ENCODE results near the gene FBXL5. TPM values are rescaled to one million over a fixed set of nuclear protein-coding genes. Genes with fewer than 3 reads are reported as not detected.

Gene FBXL5
- total and polyA plus RNA-seq, 9 of the 15 experiments (the other 6 are each of a cell fraction or from before 2014, with no cell fraction given) = 6.0 to 35.2 (median 22.1) TPM

DNA sequence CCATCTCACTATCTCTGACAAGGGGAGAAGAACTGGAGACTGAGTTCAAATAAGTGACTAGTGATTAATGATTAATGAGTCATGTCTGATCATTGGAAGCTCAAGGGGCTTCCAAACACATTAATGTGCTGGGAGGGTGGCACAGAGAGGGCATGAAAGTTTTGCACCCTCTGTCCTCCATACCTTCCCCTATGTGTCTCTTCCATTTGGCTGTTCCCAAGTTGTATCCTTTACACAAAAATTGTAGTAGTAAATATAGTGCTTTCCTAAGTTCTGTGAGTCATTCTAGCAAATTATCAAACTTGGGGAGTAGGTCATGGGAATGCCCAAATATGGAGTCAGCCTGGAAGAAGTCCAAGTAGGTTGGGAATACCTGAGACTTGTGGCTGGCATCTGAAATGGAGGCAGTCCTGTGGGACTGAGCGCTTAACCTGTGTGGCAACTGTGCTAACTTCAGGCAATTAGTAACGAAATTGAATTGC, 22.4 kb upstream of the FBXL5 start (continued):
- TF ChIP-seq, protein P1, sequence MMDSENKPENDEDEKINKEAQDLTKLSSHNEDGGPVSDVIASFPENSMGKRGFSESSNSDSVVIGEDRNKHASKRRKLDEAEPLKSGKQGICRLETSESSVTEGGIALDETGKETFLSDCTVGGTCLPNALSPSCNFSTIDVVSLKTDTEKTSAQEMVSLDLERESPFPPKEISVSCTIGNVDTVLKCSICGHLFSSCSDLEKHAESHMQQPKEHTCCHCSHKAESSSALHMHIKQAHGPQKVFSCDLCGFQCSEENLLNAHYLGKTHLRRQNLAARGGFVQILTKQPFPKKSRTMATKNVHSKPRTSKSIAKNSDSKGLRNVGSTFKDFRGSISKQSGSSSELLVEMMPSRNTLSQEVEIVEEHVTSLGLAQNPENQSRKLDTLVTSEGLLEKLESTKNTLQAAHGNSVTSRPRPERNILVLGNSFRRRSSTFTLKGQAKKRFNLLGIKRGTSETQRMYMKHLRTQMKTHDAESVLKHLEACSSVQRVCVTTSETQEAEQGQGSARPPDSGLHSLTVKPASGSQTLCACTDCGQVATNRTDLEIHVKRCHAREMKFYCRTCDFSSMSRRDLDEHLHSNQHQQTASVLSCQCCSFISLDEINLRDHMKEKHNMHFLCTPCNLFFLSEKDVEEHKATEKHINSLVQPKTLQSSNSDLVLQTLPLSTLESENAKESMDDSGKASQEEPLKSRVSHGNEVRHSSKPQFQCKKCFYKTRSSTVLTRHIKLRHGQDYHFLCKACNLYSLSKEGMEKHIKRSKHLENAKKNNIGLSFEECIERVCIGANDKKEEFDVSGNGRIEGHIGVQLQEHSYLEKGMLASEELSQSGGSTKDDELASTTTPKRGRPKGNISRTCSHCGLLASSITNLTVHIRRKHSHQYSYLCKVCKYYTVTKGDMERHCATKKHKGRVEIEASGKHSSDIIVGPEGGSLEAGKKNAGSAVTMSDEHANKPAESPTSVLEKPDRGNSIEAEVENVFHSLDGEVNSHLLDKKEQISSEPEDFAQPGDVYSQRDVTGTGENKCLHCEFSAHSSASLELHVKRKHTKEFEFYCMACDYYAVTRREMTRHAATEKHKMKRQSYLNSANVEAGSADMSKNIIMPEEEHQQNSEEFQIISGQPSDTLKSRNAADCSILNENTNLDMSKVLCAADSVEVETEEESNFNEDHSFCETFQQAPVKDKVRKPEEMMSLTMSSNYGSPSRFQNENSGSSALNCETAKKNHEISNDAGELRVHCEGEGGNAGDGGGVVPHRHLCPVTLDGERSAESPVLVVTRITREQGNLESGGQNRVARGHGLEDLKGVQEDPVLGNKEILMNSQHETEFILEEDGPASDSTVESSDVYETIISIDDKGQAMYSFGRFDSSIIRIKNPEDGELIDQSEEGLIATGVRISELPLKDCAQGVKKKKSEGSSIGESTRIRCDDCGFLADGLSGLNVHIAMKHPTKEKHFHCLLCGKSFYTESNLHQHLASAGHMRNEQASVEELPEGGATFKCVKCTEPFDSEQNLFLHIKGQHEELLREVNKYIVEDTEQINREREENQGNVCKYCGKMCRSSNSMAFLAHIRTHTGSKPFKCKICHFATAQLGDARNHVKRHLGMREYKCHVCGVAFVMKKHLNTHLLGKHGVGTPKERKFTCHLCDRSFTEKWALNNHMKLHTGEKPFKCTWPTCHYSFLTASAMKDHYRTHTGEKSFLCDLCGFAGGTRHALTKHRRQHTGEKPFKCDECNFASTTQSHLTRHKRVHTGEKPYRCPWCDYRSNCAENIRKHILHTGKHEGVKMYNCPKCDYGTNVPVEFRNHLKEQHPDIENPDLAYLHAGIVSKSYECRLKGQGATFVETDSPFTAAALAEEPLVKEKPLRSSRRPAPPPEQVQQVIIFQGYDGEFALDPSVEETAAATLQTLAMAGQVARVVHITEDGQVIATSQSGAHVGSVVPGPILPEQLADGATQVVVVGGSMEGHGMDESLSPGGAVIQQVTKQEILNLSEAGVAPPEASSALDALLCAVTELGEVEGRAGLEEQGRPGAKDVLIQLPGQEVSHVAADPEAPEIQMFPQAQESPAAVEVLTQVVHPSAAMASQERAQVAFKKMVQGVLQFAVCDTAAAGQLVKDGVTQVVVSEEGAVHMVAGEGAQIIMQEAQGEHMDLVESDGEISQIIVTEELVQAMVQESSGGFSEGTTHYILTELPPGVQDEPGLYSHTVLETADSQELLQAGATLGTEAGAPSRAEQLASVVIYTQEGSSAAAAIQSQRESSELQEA (IDR thresholded peaks at IDR 0.05; ENCODE audit: low read depth) = no peak
- no peak for TF ChIP-seq PRPF4 (IDR thresholded peaks at IDR 0.05; ENCODE audit: insufficient read depth, low read depth, low read length, poor library complexity, severe bottlenecking)
- no peak for TF ChIP-seq SPI1 (IDR thresholded peaks at IDR 0.05; ENCODE audit: borderline replicate concordance, low read depth, low read length)
- TF ChIP-seq, protein P2, sequence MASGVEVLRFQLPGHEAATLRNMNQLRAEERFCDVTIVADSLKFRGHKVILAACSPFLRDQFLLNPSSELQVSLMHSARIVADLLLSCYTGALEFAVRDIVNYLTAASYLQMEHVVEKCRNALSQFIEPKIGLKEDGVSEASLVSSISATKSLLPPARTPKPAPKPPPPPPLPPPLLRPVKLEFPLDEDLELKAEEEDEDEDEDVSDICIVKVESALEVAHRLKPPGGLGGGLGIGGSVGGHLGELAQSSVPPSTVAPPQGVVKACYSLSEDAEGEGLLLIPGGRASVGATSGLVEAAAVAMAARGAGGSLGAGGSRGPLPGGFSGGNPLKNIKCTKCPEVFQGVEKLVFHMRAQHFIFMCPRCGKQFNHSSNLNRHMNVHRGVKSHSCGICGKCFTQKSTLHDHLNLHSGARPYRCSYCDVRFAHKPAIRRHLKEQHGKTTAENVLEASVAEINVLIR (CRISPR knock-in tag; IDR thresholded peaks at IDR 0.05) = no peak
- TF ChIP-seq, protein P3, sequence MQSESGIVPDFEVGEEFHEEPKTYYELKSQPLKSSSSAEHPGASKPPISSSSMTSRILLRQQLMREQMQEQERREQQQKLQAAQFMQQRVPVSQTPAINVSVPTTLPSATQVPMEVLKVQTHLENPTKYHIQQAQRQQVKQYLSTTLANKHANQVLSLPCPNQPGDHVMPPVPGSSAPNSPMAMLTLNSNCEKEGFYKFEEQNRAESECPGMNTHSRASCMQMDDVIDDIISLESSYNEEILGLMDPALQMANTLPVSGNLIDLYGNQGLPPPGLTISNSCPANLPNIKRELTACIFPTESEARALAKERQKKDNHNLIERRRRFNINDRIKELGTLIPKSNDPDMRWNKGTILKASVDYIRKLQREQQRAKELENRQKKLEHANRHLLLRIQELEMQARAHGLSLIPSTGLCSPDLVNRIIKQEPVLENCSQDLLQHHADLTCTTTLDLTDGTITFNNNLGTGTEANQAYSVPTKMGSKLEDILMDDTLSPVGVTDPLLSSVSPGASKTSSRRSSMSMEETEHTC (IDR thresholded peaks at IDR 0.05) = no peak
- TF ChIP-seq ZNF384 (IDR thresholded peaks at IDR 0.05; ENCODE audit: low read depth, low read length) = no peak
- no peak for TF ChIP-seq ARHGAP35 (IDR thresholded peaks at IDR 0.05; ENCODE audit: partially characterized antibody)
- no peak for TF ChIP-seq LCOR (CRISPR knock-in tag; IDR thresholded peaks at IDR 0.05)
- no peak for TF ChIP-seq NELFE (IDR thresholded peaks at IDR 0.05; ENCODE audit: insufficient read depth, insufficient read length)
- TF ChIP-seq HNRNPK (IDR thresholded peaks at IDR 0.05; ENCODE audit: low read depth, low read length, poor library complexity, severe bottlenecking) = no peak
- no peak for TF ChIP-seq POLR2AphosphoS2 (IDR thresholded peaks at IDR 0.05; ENCODE audit: low read length)
- TF ChIP-seq ZKSCAN1 (IDR thresholded peaks at IDR 0.05; ENCODE audit: low read depth, low read length) = no peak
- TF ChIP-seq NFXL1 (CRISPR knock-in tag; IDR thresholded peaks at IDR 0.05) = no peak
- TF ChIP-seq GTF2E2 (tag; IDR thresholded peaks at IDR 0.05) = no peak
- no peak for TF ChIP-seq PML (IDR thresholded peaks at IDR 0.05; ENCODE audit: low read length)
- no peak for TF ChIP-seq GABPA (tag; conservative IDR thresholded peaks at IDR 0.05; ENCODE audit: low read depth)
- TF ChIP-seq DPF2 (IDR thresholded peaks at IDR 0.05) = peak; percentile 49; the same call in 1 of the 2 replicates
- TF ChIP-seq ZNF780A (CRISPR knock-in tag; IDR thresholded peaks at IDR 0.05) = no peak
